Upper lobe of left lung (tissue), 6 donors: ENCODE data around the gene SMYD3. TPM values are rescaled to one million over a fixed set of nuclear protein-coding genes. Genes with fewer than 3 reads are reported as not detected.
A peak's percentile ranks its signal among the peaks of the same experiment; 100 is the strongest.
"Not testable (repeated sequence)": the region's sequence is repeated elsewhere in the genome, so short reads cannot be mapped to it uniquely, and the experiment has no call there.

Source experiments
- ATAC-seq, 2 donors: fragments of 200-7000 bp; cut with Tn5 transposase; one replicate each; pipeline ENCODE4 v1.9.1; 2022; ENCODE audit warnings: mild to moderate bottlenecking in 2 of 2, moderate library complexity in 2 of 2; ENCODE audit not compliant: low FRiP score in 2 of 2
- DNase-seq, 2 donors: peaks; one replicate each; pipeline ENCODE4 v3.0.0-alpha.2; 2019 to 2020
- H3K27ac ChIP-seq, 4 donors: fragments of 200-600 bp; sonication (generic); one replicate each; pipeline ENCODE4 v1.5.1; 2016 to 2019
- H3K27me3 ChIP-seq, 4 donors: fragments of 200-600 bp; sonication (generic); one replicate each; pipeline ENCODE4 v1.5.1; 2017 to 2019
- H3K36me3 ChIP-seq, 4 donors: fragments of 200-600 bp; sonication (generic); one replicate each; pipeline ENCODE4 v1.5.1; 2016 to 2019
- H3K4me1 ChIP-seq, 4 donors: fragments of 200-600 bp; sonication (generic); one replicate each; pipeline ENCODE4 v1.5.1; 2018 to 2019
- H3K4me3 ChIP-seq, 4 donors: fragments of 200-600 bp; sonication (generic); one replicate each; pipeline ENCODE4 v1.5.1; 2017 to 2019; ENCODE audit warnings: mild to moderate bottlenecking in 2 of 4, moderate library complexity in 1 of 4
- H3K9me3 ChIP-seq, 4 donors: fragments of 200-600 bp; sonication (generic); one replicate each; pipeline ENCODE4 v1.5.1; 2018 to 2019
- EP300 ChIP-seq, 4 donors: sonication (generic); formaldehyde crosslinking; IDR thresholded peaks; one replicate each; pipeline ENCODE4 v1.5.1; 2017; ENCODE audit warnings: antibody characterized with exemption in 4 of 4, control low read depth in 2 of 4
- POLR2A ChIP-seq, 4 donors: fragments of 450-650 bp; IDR thresholded peaks; one replicate each; pipeline ENCODE4 v1.5.1; 2016 to 2017; ENCODE audit warnings: antibody characterized with exemption in 4 of 4, mild to moderate bottlenecking in 2 of 4
- POLR2AphosphoS5 ChIP-seq, 2 donors: sonication (generic); formaldehyde crosslinking; IDR thresholded peaks; one replicate each; pipeline ENCODE4 v1.5.1; 2017; ENCODE audit warnings: antibody characterized with exemption in 2 of 2
- WGBS, 2 donors: methylation state at CpG; one replicate each; pipeline ENCODE4 v1.1.5; 2017 to 2018; 5-methylcytosine and 5-hydroxymethylcytosine counted together
- total RNA-seq, 6 donors: library from RNA; depleted of rRNA in 4 of 6; stranded (reverse); fragments of >200 nt in 4 of 6; gene quantifications; one replicate each; pipeline versions ENCODE4 v1.1.0 to v1.2.1, GENCODE V29; 2016 to 2021
- TF ChIP-seq, protein P1 (sequence below), 6 experiments: fragments of 450-650 bp in 4 of 6; fragments of 200-600 bp in 2 of 6; sonication (generic) in 2 of 6; IDR thresholded peaks; one replicate each; pipeline ENCODE4 v1.5.1; 2016 to 2019; ENCODE audit warnings: antibody characterized with exemption in 6 of 6
- donor health status: DM: no; HTN: no; CAD: no; lungs with moderate emphysema.
- donor health status: DM: no; HTN: yes; CAD: no; lungs with severe emphysema.

Gene SMYD3
- total RNA-seq, 6 donors from 2014 or later = 22.7 to 109 (median 34.0) TPM

DNA sequence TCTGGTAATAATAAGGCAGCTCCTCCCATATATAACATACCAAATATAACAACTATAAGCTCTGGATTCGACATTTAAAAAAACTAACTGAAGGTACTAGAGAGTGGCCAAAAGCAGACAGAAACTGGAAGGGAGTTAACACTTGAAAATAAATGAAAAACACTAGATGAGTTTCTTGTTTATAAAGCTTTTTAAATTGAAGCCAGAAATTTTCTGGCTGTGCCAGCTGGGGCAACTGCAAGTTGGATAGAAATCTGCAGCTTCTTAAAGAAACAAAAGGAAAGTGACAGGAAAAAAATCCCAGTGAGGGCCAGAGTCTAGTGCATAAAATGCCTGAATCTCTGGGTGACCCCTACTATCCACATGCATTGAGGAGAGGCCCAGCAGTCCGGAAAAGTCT lies 432.7 kb downstream of the SMYD3 start:
- TF ChIP-seq, protein P1, sequence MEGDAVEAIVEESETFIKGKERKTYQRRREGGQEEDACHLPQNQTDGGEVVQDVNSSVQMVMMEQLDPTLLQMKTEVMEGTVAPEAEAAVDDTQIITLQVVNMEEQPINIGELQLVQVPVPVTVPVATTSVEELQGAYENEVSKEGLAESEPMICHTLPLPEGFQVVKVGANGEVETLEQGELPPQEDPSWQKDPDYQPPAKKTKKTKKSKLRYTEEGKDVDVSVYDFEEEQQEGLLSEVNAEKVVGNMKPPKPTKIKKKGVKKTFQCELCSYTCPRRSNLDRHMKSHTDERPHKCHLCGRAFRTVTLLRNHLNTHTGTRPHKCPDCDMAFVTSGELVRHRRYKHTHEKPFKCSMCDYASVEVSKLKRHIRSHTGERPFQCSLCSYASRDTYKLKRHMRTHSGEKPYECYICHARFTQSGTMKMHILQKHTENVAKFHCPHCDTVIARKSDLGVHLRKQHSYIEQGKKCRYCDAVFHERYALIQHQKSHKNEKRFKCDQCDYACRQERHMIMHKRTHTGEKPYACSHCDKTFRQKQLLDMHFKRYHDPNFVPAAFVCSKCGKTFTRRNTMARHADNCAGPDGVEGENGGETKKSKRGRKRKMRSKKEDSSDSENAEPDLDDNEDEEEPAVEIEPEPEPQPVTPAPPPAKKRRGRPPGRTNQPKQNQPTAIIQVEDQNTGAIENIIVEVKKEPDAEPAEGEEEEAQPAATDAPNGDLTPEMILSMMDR (IDR thresholded peaks at IDR 0.05) = no peak
- TF ChIP-seq POLR2AphosphoS5 (IDR thresholded peaks at IDR 0.05) = no peak
- TF ChIP-seq EP300 (IDR thresholded peaks at IDR 0.05) = no peak
- no peak for TF ChIP-seq POLR2A (IDR thresholded peaks at IDR 0.05)
- no peaks in the 10 kb centered on the region for H3K9me3 ChIP-seq
- H3K4me3 ChIP-seq = no peak overlapping the region
- H3K36me3 ChIP-seq = no peaks in the 10 kb centered on the region
- ATAC-seq = no peak
- no peaks in the 10 kb centered on the region for H3K4me1 ChIP-seq
- H3K27ac ChIP-seq = no peak overlapping the region
- DNase-seq = no peak
- 81 to 98% methylated on average over 2 of the region's 2 CpGs for WGBS, 2 donors
- no peaks in the 10 kb centered on the region for H3K27me3 ChIP-seq

DNA sequence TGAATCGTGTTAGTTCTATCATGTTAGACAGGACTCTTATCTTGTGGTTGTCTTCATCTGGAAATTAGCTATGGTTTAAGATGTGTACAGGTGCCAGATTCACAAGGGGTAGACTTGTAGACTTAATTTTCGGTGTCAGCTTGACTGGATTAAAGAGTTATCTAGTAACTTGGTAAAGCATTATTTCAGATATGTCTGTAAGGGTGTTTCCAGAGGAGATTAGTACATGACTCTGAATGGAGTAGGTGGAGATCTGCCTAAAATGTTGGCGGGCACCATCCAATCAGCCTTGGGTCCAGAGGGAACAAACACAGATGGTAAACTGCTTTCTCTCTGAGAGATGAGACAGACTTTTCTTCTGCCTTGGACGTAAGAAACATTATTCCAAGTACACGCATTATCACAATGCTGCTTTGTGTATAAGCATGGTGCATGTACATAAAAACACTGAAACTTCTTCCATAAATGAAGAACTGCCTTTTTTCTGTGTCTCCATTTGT lies 434.6 kb downstream of the SMYD3 start:
- H3K36me3 ChIP-seq = no peaks in the 10 kb centered on the region
- no peaks in the 10 kb centered on the region for H3K9me3 ChIP-seq
- 88 to 96% methylated on average over 5 of the region's 5 CpGs for WGBS, 2 donors
- H3K4me1 ChIP-seq = no peaks in the 10 kb centered on the region
- TF ChIP-seq EP300 (IDR thresholded peaks at IDR 0.05) (no peak), POLR2AphosphoS5 (IDR thresholded peaks at IDR 0.05) (no peak), POLR2A (IDR thresholded peaks at IDR 0.05) (no peak)
- TF ChIP-seq, protein P1 (IDR thresholded peaks at IDR 0.05) = no peak
- ATAC-seq (no peak), DNase-seq (no peak)
- H3K27me3 ChIP-seq = no peaks in the 10 kb centered on the region
- H3K27ac ChIP-seq = peak overlapping the region in 1 of 4 donors; percentile 4
- no peak overlapping the region for H3K4me3 ChIP-seq

DNA sequence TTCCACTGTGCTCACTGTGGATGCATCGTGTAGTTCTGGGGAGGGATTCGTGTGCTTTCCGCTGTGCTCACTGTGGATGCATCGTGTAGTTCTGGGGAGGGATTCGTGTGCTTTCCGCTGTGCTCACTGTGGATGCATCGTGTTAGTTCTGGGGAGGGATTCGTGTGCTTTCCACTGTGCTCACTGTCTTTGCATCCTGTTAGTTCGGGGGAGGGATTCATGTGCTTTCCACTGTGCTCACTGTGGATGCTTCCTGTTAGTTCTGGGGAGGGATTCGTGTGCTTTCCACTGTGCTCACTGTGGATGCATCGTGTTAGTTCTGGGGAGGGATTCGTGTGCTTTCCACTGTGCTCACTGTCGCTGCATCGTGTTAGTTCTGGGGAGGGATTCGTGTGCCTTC lies 435.1 kb downstream of the SMYD3 start:
- H3K4me1 ChIP-seq, H3K36me3 ChIP-seq, H3K27me3 ChIP-seq, H3K9me3 ChIP-seq, ATAC-seq, H3K4me3 ChIP-seq, DNase-seq: not testable (repeated sequence)
- 72% methylated on average over 12 to 15 of the region's 15 CpGs for WGBS, 2 donors
- H3K27ac ChIP-seq = peak overlapping the region in 2 of 4 donors; percentile 4 to 33

DNA sequence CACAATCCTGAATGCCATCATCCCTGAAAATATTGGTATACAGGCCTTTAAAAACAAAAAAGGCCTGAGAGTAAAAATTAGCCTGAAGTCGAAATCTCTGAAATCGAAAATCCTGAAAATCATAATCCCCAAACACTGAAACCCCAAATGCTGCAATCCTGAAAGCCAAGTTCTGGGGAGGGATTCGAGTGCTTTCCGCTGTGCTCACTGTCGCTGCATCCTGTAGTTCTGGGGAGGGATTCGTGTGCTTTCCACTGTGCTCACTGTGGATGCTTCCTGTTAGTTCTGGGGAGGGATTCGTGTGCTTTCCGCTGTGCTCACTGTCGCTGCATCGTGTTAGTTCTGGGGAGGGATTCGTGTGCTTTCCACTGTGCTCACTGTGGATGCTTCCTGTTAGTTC lies 435.5 kb downstream of the SMYD3 start:
- H3K4me3 ChIP-seq, H3K4me1 ChIP-seq, H3K36me3 ChIP-seq, DNase-seq, H3K27me3 ChIP-seq, ATAC-seq, H3K9me3 ChIP-seq: not testable (repeated sequence)
- WGBS, 2 donors = 52 to 81% methylated on average over 11 of the region's 11 CpGs
- H3K27ac ChIP-seq = peak overlapping the region in 1 of 4 donors; percentile 33

DNA sequence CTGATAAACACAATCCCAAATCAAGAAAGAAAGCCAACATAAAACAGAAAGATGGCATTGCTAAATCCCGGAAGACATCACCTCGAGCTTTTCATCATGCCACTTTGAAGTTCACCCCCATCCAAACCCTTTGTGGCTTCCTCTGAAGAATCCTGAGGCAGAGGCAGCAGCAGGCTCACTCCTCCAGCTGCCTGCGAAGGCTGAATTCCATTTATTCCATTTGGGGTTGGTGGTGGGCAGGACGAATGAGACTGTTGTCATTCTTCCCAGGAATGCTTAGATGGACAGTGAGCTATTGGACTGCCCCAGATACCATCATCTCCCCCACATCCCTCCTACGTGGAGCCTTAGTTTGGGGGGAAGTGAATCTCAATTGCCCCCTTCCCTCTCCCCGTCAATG lies 437.5 kb downstream of the SMYD3 start:
- H3K36me3 ChIP-seq = no peaks in the 10 kb centered on the region
- H3K4me1 ChIP-seq = no peaks in the 10 kb centered on the region
- WGBS, 2 donors = 91 to 96% methylated on average over 6 of the region's 6 CpGs
- H3K27ac ChIP-seq = no peak overlapping the region
- no peak for TF ChIP-seq POLR2AphosphoS5 (IDR thresholded peaks at IDR 0.05)
- no peak for TF ChIP-seq EP300 (IDR thresholded peaks at IDR 0.05)
- TF ChIP-seq POLR2A (IDR thresholded peaks at IDR 0.05) = no peak
- TF ChIP-seq, protein P1 (IDR thresholded peaks at IDR 0.05) = no peak
- ATAC-seq (no peak), DNase-seq (no peak)
- H3K9me3 ChIP-seq = no peaks in the 10 kb centered on the region
- no peak overlapping the region for H3K4me3 ChIP-seq
- H3K27me3 ChIP-seq = no peaks in the 10 kb centered on the region

DNA sequence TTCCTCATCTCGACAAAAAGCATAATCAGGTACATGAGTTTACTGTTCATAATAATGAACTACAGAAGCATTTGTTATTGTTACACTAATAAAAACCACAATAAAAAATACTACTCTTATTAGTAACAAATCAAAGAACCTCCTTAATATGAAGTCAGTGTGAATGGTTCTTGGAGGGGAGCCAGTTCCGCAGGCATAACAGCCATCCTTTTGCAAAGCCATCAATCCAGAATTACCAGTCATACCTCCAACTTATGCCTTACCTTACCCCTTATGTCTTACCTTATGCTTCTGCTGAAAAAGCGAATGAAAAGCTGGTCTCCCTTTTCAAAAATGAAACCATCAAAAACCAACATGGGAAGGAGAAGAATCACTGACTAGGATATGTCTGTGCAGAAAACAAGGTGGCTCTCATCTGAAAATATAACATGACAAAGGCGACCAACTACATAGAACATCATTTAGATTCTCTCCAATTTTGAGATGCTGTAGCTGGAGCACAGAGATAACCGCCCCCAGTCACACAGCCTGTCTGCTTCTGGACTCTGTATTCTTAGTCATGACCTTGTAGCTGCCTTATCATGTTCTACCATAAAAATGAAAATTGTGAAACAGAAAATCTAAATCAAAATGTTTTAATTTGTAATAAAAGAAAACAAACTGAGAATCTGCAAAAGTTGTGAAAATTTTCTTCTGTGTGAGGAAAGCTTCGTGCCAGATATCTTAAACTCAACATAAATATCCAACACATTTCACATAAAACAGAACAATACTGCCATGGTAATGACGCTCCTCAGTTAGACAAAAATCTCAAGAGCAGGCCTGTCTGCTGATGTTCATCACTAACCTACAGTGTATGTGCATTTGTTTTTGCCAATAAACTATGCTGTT lies 438.2 kb downstream of the SMYD3 start:
- TF ChIP-seq, protein P1 (IDR thresholded peaks at IDR 0.05) = no peak
- TF ChIP-seq EP300 (IDR thresholded peaks at IDR 0.05) (no peak), POLR2A (IDR thresholded peaks at IDR 0.05) (no peak), POLR2AphosphoS5 (IDR thresholded peaks at IDR 0.05) (no peak)
- Histone ChIP-seq H3K27ac (no peak overlapping the region), H3K4me1 (no peaks in the 10 kb centered on the region), H3K4me3 (no peak overlapping the region), H3K36me3 (no peaks in the 10 kb centered on the region), H3K27me3 (no peaks in the 10 kb centered on the region), H3K9me3 (no peaks in the 10 kb centered on the region)
- 87 to 93% methylated on average over 7 of the region's 7 CpGs for WGBS, 2 donors
- ATAC-seq (no peak), DNase-seq (no peak)
